GM18909 (cell line): ENCODE data around the gene VMP1.
"Not testable (repeated sequence)": the region's sequence is repeated elsewhere in the genome, so short reads cannot be mapped to it uniquely, and the experiment has no call there.

Experiments used
- ATAC-seq: cut with Tn5 transposase; IDR thresholded peaks from one replicate; pipeline ENCODE4 v1.9.1; 2021; ENCODE audit warnings: mild to moderate bottlenecking; ENCODE audit not compliant: unreplicated experiment, poor library complexity

The VMP1 gene

GRCh38 chr17:59752922-59753321, 45.5 kb downstream of the VMP1 start:
- no peak for ATAC-seq

GRCh38 chr17:59753522-59754467, 46.3 kb downstream of the VMP1 start:
- ATAC-seq, result peak; percentile 52

- no peak for ATAC-seq
Observed at GRCh38 chr17:59754552-59754951, 47.1 kb downstream of the VMP1 start.

- ATAC-seq, result not testable (repeated sequence)
Observed at GRCh38 chr17:59755069-59755468, 47.6 kb downstream of the VMP1 start.

- no peak for ATAC-seq
Observed at GRCh38 chr17:59756236-59756818, 48.9 kb downstream of the VMP1 start.

- no peak for ATAC-seq
Observed at GRCh38 chr17:59757043-59757442, 49.6 kb downstream of the VMP1 start.

GRCh38 chr17:59757470-59757869, 50.0 kb downstream of the VMP1 start:
- no peak for ATAC-seq

- ATAC-seq, result no peak
Observed at GRCh38 chr17:59757881-59758385, 50.5 kb downstream of the VMP1 start.

GRCh38 chr17:59758998-59759651, 51.7 kb downstream of the VMP1 start:
- not testable (repeated sequence) for ATAC-seq

GRCh38 chr17:59760160-59760559, 52.7 kb downstream of the VMP1 start:
- ATAC-seq, result no peak

- no peak for ATAC-seq
Observed at GRCh38 chr17:59761385-59762048, 54.1 kb downstream of the VMP1 start.

- no peak for ATAC-seq
Observed at GRCh38 chr17:59762049-59762823, 54.8 kb downstream of the VMP1 start.

- no peak for ATAC-seq
Observed at GRCh38 chr17:59762824-59763374, 55.4 kb downstream of the VMP1 start.

- no peak for ATAC-seq
Observed at GRCh38 chr17:59763861-59764260, 56.4 kb downstream of the VMP1 start.

GRCh38 chr17:59764292-59764741, 56.9 kb downstream of the VMP1 start:
- no peak for ATAC-seq

- no peak for ATAC-seq
Observed at GRCh38 chr17:59765038-59765437, 57.6 kb downstream of the VMP1 start.

GRCh38 chr17:59766491-59766890, 59.0 kb downstream of the VMP1 start:
- no peak for ATAC-seq

GRCh38 chr17:59767176-59767575, 59.7 kb downstream of the VMP1 start:
- no peak for ATAC-seq

- no peak for ATAC-seq
Observed at GRCh38 chr17:59769887-59770286, 62.4 kb downstream of the VMP1 start.
